NCI-H1105 treated with DMSO at 0.1 percent for 48 hours (cell line): ENCODE results near the gene HHEX.
"Not testable (repeated sequence)": the region's sequence is repeated elsewhere in the genome, so short reads cannot be mapped to it uniquely, and the experiment has no call there.

Experiments
- DNase-seq: peaks from one replicate; lab custom pipeline; 2025; lab: John Stamatoyannopoulos, UW

The HHEX gene

DNA sequence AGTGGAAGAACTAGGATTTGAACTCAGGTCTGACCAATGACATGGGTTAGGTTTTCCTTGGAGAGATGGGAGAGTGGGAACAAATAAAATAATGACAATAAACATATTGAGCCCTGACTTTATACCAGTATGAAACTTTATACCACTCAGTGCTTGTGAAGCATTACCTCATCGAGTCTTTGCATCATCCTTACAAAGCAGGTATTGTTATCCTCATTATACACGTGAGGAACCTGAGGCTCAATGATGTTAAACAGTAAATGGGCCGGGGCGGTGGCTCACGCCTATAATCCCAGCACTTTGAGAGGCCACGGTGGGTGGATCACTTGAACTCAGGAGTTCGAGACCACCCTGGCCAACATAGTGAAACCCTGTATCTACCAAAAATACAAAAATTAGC is 47.7 kb downstream of the HHEX start:
- DNase-seq: no peak

GRCh38 chr10:92740762-92741161 is 51.0 kb downstream of the HHEX start:
- no peak for DNase-seq

- DNase-seq: not testable (repeated sequence)
These were observed 52.0 kb downstream of the HHEX start for GRCh38 chr10:92741741-92742140.

GRCh38 chr10:92742331-92743228 is 52.8 kb downstream of the HHEX start:
- DNase-seq: no peak
